Measurements from ENCODE around the gene DDHD1.
A peak's percentile ranks its signal among the peaks of the same experiment; 100 is the strongest.
"Not testable (repeated sequence)": the region's sequence is repeated elsewhere in the genome, so short reads cannot be mapped to it uniquely, and the experiment has no call there.

Gene DDHD1

GRCh38 chr14:53108292-53109104, 44.6 kb downstream of the DDHD1 start:
- peak overlapping the region; percentile 69 for H3K4me3 ChIP-seq (ENCODE audit: low read depth, low read length)
- peak; percentile 33 for DNase-seq (ENCODE audit: low read depth)
- TF ChIP-seq CTCF (IDR thresholded peaks at IDR 0.05; ENCODE audit: insufficient read depth, low read depth, low read length, missing control alignments), result no peak

DNA sequence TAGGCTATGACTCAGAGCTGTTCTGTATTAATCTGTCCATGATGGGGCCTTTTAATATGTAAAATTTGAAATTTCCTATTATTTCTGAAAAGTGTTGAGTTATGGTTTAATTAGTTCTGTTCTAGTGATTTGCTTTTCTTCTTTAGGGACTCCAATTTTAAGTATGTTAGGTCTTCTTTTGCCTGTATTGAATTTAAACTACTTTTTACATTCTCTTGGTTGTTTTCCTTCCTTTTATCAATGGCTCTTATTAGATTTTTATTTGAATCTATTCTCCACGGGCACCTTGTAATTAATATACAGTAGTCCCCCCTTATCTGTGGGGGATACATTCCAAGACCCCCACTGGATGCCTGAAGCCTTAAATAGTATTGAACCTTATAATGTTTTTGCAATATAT, 46.4 kb downstream of the DDHD1 start:
- no peak for DNase-seq (ENCODE audit: low read depth)
- H3K4me3 ChIP-seq (ENCODE audit: low read depth, low read length), result no peak overlapping the region
- TF ChIP-seq CTCF (IDR thresholded peaks at IDR 0.05; ENCODE audit: insufficient read depth, low read depth, low read length, missing control alignments), result no peak

DNA sequence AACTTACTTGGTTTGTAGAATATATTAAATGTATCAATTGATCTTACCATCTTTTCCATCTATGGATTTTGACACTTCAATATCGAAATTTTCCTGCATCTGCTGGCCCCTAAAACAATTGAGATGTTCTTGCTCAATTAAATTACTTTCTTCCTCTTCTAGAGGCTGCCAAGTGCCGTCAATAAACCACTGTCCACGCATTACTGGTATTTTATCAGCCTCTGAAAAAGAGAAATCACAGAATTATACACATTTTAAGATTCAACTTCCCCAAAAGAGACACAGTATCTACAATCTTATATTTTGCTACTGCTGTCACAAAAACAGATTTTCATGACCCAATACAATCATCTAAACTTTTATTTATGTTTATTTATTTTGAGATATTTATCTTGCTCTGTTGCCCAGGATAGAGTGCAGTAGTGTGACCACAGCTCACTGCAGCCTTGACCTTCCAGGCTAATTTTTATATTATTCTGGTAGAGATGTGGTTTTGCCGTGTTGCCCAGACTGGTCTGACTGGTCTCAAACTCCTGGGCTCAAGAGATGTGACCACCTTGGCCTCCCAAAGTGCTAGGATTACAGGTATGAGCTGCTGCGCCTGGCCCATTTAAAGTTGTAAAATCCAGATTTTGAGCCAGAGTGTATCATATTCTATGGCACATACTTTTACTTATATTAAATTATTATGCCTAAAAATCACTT, 49.3 kb downstream of the DDHD1 start:
- no peak for DNase-seq (ENCODE audit: low read depth)
- TF ChIP-seq CTCF (IDR thresholded peaks at IDR 0.05; ENCODE audit: insufficient read depth, low read depth, low read length, missing control alignments), result no peak
- no peak overlapping the region for H3K4me3 ChIP-seq (ENCODE audit: low read depth, low read length)

- no peak for DNase-seq (ENCODE audit: low read depth)
- H3K4me3 ChIP-seq (ENCODE audit: low read depth, low read length), result no peak overlapping the region
- TF ChIP-seq CTCF (IDR thresholded peaks at IDR 0.05; ENCODE audit: insufficient read depth, low read depth, low read length, missing control alignments), result no peak
These were observed 59.9 kb downstream of the DDHD1 start for GRCh38 chr14:53093206-53093605.

GRCh38 chr14:53090853-53091252, 62.3 kb downstream of the DDHD1 start:
- no peak for DNase-seq (ENCODE audit: low read depth)
- no peak for TF ChIP-seq CTCF (IDR thresholded peaks at IDR 0.05; ENCODE audit: insufficient read depth, low read depth, low read length, missing control alignments)
- no peak overlapping the region for H3K4me3 ChIP-seq (ENCODE audit: low read depth, low read length)

- DNase-seq (ENCODE audit: low read depth); H3K4me3 ChIP-seq (ENCODE audit: low read depth, low read length): not testable (repeated sequence)
These were observed 68.2 kb downstream of the DDHD1 start for GRCh38 chr14:53084954-53085353.

GRCh38 chr14:53064475-53064874, 88.6 kb downstream of the DDHD1 start:
- no peak for TF ChIP-seq CTCF (IDR thresholded peaks at IDR 0.05; ENCODE audit: insufficient read depth, low read depth, low read length, missing control alignments)

More at GRCh38 chr14:53064475-53064874, 88.6 kb downstream of the DDHD1 start:
- DNase-seq (ENCODE audit: low read depth), result no peak
- H3K4me3 ChIP-seq (ENCODE audit: low read depth, low read length), result no peak overlapping the region
